ENCODE data around the gene IGFBP5. TPM values are rescaled to one million over a fixed set of nuclear protein-coding genes. Genes with fewer than 3 reads are reported as not detected.

IGFBP5 gene
- total and polyA plus RNA-seq, 9 donors: 385 to 666 (median 463) TPM

DNA sequence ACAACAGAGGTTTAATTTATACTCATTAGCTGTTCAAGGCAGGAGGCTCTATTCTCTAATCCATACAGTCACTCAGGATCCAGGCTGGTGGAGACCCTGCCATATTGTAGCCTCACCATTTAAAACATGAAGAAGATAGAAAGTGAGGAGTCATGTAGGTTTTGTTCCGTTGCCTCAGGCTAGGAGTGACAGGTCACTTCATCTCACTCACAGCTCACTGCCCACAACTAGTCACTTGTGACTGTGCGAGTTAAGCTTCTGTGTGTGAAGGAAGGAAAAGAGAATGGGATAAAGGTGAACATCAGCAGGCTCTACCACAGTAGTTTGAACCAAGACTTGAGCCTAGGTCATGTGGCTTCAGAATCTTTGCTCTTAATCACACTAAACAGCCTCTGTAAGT, 71.1 kb downstream of the IGFBP5 start:
- no peaks in the 10 kb centered on the region for H3K36me3 ChIP-seq (ENCODE audit: control insufficient read depth, insufficient read depth, low read length)
- no CpG with 5 or more reads among the region's 2 CpGs for WGBS (ENCODE audit: insufficient coverage)
- H3K4me3 ChIP-seq (ENCODE audit: low read length): no peak overlapping the region
- no peak for DNase-seq
- no peaks in the 10 kb centered on the region for H3K27me3 ChIP-seq (ENCODE audit: control insufficient read depth, insufficient read depth, low read length)
- peaks cover 3% of the 10 kb centered on the region for H3K9me3 ChIP-seq (replicated peaks; ENCODE audit: control insufficient read depth, low read depth, low read length)
- H3K4me1 ChIP-seq (ENCODE audit: control insufficient read depth, insufficient read depth, low read length): peaks cover 28% of the 10 kb centered on the region
- H3K27ac ChIP-seq (ENCODE audit: low read length): no peak overlapping the region

DNA sequence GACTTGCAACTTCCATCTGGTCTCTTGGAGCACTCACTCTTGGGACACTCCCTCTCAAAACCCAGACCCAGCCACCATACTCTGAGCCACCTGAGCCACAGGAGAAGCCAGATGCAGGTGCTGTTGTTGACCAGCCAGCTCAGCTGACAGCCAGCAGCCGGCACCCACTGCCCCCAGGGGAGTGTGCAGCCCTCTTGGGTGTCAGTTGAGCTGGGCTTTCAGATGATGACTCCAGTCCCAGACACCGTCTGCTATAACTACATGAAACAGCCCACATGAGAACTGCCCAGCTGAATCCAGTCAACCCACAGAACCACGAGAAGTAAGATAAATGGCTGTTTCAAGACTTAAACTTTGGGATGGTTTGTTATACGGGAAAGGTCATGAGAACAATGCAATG, 72.8 kb downstream of the IGFBP5 start:
- Histone ChIP-seq H3K36me3 (ENCODE audit: control insufficient read depth, insufficient read depth, low read length) (no peaks in the 10 kb centered on the region), H3K4me1 (ENCODE audit: control insufficient read depth, insufficient read depth, low read length) (peaks cover 33% of the 10 kb centered on the region), H3K9me3 (replicated peaks; ENCODE audit: control insufficient read depth, low read depth, low read length) (peaks cover 3% of the 10 kb centered on the region), H3K27ac (ENCODE audit: low read length) (no peak overlapping the region), H3K4me3 (ENCODE audit: low read length) (no peak overlapping the region), H3K27me3 (ENCODE audit: control insufficient read depth, insufficient read depth, low read length) (no peaks in the 10 kb centered on the region)
- no peak for DNase-seq
- WGBS (ENCODE audit: insufficient coverage): 67% methylated on average over 1 of the region's 4 CpGs

Other genes starting within 250 kb of the IGFBP5 start
- 12,065 TPM for gene RPL37A, start 196.7 kb downstream of the IGFBP5 start, total RNA-seq
- gene RPL37A, start 196.7 kb downstream of the IGFBP5 start, polyA plus RNA-seq (ENCODE audit: insufficient read depth in 1 of 8, insufficient read length in 8 of 8, low replicate concordance in 1 of 8): 1,000 to 10,000 TPM; 3,793 to 4,976 (median 4,655) TPM
- gene IGFBP2, start 62.1 kb downstream of the IGFBP5 start, total RNA-seq: 172 TPM
- gene IGFBP2, start 62.1 kb downstream of the IGFBP5 start, polyA plus RNA-seq (ENCODE audit: insufficient read depth in 1 of 8, insufficient read length in 8 of 8, low replicate concordance in 1 of 8): 100 to 1,000 TPM; 136 to 277 (median 202) TPM
- gene TNP1, start 164.5 kb upstream of the IGFBP5 start, total RNA-seq: 0.31 TPM
- gene TNP1, start 164.5 kb upstream of the IGFBP5 start, polyA plus RNA-seq (ENCODE audit: insufficient read depth in 1 of 8, insufficient read length in 8 of 8, low replicate concordance in 1 of 8): 1 to 10 TPM in 1 of 8 donors, under 1 TPM in 2, not detected in 5; 0.27 to 1.2 (median 0.63) TPM